GDM1 (cell line): Measurements from ENCODE around the gene CARD9.
"Not testable (repeated sequence)": the region's sequence is repeated elsewhere in the genome, so short reads cannot be mapped to it uniquely, and the experiment has no call there.

ENCODE experiments used
- DNase-seq: peaks from one replicate; lab custom pipeline; 2025; lab: John Stamatoyannopoulos, UW

Gene CARD9

GRCh38 chr9:136322756-136323330 lies 50.6 kb downstream of the CARD9 start:
- no peak for DNase-seq

- DNase-seq = no peak
Measured at GRCh38 chr9:136321561-136321960, 51.9 kb downstream of the CARD9 start.

GRCh38 chr9:136320972-136321371 lies 52.5 kb downstream of the CARD9 start:
- not testable (repeated sequence) for DNase-seq

- DNase-seq = not testable (repeated sequence)
Measured at GRCh38 chr9:136319955-136320354, 53.5 kb downstream of the CARD9 start.

GRCh38 chr9:136319244-136319643 lies 54.2 kb downstream of the CARD9 start:
- DNase-seq = not testable (repeated sequence)

GRCh38 chr9:136318776-136319241 lies 54.7 kb downstream of the CARD9 start:
- no peak for DNase-seq

- no peak for DNase-seq
Measured at GRCh38 chr9:136318111-136318775, 55.2 kb downstream of the CARD9 start.

GRCh38 chr9:136317695-136318094 lies 55.8 kb downstream of the CARD9 start:
- no peak for DNase-seq

- DNase-seq = no peak
Measured at GRCh38 chr9:136316896-136317676, 56.4 kb downstream of the CARD9 start.

- no peak for DNase-seq
Measured at GRCh38 chr9:136316271-136316751, 57.2 kb downstream of the CARD9 start.

GRCh38 chr9:136314944-136315343 lies 58.5 kb downstream of the CARD9 start:
- no peak for DNase-seq

- DNase-seq = no peak
Measured at GRCh38 chr9:136314056-136314416, 59.4 kb downstream of the CARD9 start.
